GM12874 (cell line): ENCODE results near the gene ATAD2B.

ENCODE experiments used
- TF ChIP-seq, protein P1 (sequence below): IDR thresholded peaks from 2 replicates; pipeline ENCODE4 v1.5.1; 2011; ENCODE audit warnings: low read depth, mild to moderate bottlenecking, control low read depth, low read length, moderate library complexity; ENCODE audit not compliant: insufficient read depth

Gene ATAD2B

DNA sequence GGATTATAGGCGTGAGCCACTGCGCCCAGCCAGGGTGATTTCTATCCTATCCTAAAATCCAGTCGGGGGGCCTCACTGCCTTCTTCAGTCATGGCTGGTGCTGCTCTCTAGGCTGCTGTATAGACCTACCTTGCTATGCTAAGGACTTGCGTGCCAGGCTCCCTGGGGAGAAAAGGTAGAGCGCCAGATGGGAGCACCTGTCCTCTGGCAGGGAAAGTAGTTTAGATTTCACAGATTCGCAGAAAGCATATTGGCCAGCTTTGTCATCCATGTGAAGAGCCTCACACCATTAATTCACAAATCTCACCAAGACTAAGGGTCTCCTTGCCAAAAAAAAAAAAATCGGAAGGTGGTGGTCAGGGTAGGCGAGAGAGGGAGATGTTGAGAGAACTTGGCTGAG, 217.6 kb downstream of the ATAD2B start:
- TF ChIP-seq, protein P1, sequence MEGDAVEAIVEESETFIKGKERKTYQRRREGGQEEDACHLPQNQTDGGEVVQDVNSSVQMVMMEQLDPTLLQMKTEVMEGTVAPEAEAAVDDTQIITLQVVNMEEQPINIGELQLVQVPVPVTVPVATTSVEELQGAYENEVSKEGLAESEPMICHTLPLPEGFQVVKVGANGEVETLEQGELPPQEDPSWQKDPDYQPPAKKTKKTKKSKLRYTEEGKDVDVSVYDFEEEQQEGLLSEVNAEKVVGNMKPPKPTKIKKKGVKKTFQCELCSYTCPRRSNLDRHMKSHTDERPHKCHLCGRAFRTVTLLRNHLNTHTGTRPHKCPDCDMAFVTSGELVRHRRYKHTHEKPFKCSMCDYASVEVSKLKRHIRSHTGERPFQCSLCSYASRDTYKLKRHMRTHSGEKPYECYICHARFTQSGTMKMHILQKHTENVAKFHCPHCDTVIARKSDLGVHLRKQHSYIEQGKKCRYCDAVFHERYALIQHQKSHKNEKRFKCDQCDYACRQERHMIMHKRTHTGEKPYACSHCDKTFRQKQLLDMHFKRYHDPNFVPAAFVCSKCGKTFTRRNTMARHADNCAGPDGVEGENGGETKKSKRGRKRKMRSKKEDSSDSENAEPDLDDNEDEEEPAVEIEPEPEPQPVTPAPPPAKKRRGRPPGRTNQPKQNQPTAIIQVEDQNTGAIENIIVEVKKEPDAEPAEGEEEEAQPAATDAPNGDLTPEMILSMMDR, result no peak

GRCh38 chr2:23708771-23709170, 218.2 kb downstream of the ATAD2B start:
- TF ChIP-seq, protein P1, result no peak

DNA sequence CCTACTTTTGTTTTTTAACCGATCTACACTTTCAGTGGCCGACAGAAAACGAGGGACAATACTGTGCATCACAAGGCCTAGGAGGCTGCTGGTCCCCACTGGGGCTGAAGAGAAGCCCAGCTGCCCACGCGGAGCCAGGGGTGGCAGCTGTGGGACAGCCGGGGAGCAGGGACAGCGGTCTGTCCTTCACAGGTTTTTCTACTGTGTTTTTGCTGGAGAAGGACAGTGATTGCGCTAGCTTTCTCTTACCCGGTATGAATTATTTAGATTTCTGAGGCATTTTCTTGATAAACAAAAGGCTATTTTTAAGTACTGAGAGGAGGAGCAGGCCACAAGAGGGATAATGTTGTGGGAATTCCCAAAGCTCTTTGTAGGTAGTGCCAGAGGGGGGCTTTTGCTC, 219.8 kb downstream of the ATAD2B start:
- TF ChIP-seq, protein P1, result no peak

DNA sequence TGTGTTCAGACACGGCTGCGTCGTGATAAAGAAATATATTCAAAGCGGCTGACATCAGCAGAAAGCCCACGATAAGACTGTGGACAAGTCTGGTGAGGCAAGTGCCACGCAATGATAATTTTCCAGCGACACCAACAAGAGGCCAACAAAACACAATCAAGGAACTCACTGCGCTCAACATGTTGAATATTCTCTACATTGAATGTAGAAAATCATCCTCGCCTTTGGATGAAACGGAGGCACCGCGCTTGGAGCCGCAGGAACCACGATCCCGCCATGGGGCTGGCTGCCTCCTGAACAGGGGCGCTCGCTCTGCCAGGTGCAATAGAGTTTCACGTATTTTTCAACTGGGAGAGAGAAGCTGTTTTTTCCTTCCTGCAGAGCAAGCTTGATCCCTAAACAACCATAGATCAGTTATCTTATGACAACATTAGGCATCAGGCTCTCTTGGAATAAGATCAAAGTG, 220.3 kb downstream of the ATAD2B start:
- TF ChIP-seq, protein P1, result no peak

- TF ChIP-seq, protein P1, result no peak
Observed at GRCh38 chr2:23705771-23706612, 220.9 kb downstream of the ATAD2B start.

DNA sequence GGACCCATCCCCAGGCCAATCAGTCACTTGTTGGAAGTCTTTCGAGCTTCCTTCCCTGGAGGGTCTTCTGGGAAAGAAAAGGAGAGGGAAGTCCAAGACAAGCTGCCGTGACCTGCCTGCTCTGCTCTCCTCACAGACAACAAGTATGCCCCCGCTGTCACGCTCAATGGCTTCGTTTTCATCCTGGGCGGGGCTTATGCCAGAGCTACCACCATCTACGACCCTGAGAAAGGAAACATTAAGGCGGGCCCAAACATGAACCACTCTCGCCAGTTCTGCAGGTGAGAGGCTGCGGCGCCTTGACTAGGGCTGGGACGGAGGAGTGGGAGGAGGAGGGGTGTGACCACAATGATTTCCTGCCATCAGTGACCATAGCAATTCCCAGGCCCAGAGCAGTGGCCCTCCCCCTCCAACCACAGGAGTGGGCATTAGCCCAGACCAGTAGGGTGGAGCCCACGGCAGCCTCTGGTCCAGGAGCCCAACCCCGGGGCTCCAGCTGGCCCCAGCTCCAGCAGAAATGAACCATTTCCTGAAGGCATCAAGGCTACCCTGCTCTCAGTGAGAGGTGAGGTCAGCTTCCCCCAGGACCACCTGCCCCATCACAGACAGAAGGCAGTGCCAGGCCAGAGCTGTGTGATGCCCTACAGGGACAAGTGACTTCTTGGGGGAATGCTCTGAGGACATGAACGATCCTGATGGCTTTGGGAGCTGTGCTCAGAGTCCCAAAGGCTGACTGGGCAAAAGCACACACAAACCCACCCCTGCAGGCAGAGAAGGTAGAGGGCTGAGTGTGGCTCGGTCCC, 223.1 kb downstream of the ATAD2B start:
- TF ChIP-seq, protein P1, result no peak

DNA sequence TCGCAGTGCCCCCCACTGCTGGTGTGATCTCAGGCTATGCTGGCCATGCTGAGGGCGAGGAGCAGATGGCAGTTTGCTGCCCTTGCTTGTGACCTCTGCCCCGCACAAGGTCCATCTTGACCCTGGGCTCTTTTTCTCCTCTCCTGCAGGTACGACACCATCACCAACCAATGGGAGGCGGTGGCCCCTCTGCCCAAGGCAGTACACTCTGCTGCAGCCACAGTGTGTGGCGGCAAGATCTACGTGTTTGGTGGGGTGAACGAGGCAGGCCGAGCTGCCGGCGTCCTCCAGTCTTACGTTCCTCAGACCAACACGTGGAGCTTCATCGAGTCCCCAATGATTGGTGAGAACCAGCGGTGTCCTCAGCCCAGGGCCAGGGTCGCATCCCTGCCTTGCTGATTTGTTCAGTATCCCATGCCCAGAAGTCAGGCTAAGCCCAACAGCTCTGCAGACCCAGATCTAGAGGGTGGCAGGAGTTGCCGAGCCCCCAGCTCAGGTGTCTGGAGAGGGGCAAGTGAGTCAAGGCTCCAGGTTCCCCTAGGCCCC, 223.8 kb downstream of the ATAD2B start:
- TF ChIP-seq, protein P1, result no peak
